ENCODE results near the gene TNS4.

TNS4 gene

GRCh38 chr17:40545660-40546059 lies 44.2 kb upstream of the TNS4 start:
- Histone ChIP-seq H3K4me3 (replicated peaks; ENCODE audit: insufficient read depth, low read length) (no peak overlapping the region), H3K27me3 (ENCODE audit: insufficient read depth, poor library complexity, severe bottlenecking) (no peaks in the 10 kb centered on the region), H3K27ac (replicated peaks) (no peak overlapping the region)
- no peak for TF ChIP-seq REST (IDR thresholded peaks at IDR 0.05; ENCODE audit: insufficient replicate concordance, low read depth)
- TF ChIP-seq POLR2AphosphoS5 (IDR thresholded peaks at IDR 0.05; ENCODE audit: low read depth), result no peak
- TF ChIP-seq GABPA (IDR thresholded peaks at IDR 0.05; ENCODE audit: low read depth), result no peak
- no peak for TF ChIP-seq SPI1 (IDR thresholded peaks at IDR 0.05; ENCODE audit: borderline replicate concordance, low read depth)
- TF ChIP-seq CTCF (IDR thresholded peaks at IDR 0.05; ENCODE audit: insufficient read depth, low read length), result no peak
- DNase-seq (ENCODE audit: low read depth in 1 of 2, low spot score in 1 of 2), result no peak

GRCh38 chr17:40542558-40543411 lies 41.4 kb upstream of the TNS4 start:
- no peak for DNase-seq (ENCODE audit: low read depth in 1 of 2, low spot score in 1 of 2)
- Histone ChIP-seq H3K4me3 (replicated peaks; ENCODE audit: insufficient read depth, low read length) (no peak overlapping the region), H3K27ac (replicated peaks) (no peak overlapping the region), H3K27me3 (ENCODE audit: insufficient read depth, poor library complexity, severe bottlenecking) (no peaks in the 10 kb centered on the region)
- TF ChIP-seq POLR2AphosphoS5 (IDR thresholded peaks at IDR 0.05; ENCODE audit: low read depth) (no peak), SPI1 (IDR thresholded peaks at IDR 0.05; ENCODE audit: borderline replicate concordance, low read depth) (no peak), REST (IDR thresholded peaks at IDR 0.05; ENCODE audit: insufficient replicate concordance, low read depth) (no peak), GABPA (IDR thresholded peaks at IDR 0.05; ENCODE audit: low read depth) (no peak), CTCF (IDR thresholded peaks at IDR 0.05; ENCODE audit: insufficient read depth, low read length) (no peak)

GRCh38 chr17:40541873-40542557 lies 40.6 kb upstream of the TNS4 start:
- DNase-seq (ENCODE audit: low read depth in 1 of 2, low spot score in 1 of 2), result no peak
- H3K4me3 ChIP-seq (replicated peaks; ENCODE audit: insufficient read depth, low read length), result no peak overlapping the region

More at GRCh38 chr17:40541873-40542557, 40.6 kb upstream of the TNS4 start:
- no peak for TF ChIP-seq SPI1 (IDR thresholded peaks at IDR 0.05; ENCODE audit: borderline replicate concordance, low read depth)
- no peak for TF ChIP-seq GABPA (IDR thresholded peaks at IDR 0.05; ENCODE audit: low read depth)
- no peak for TF ChIP-seq REST (IDR thresholded peaks at IDR 0.05; ENCODE audit: insufficient replicate concordance, low read depth)
- TF ChIP-seq POLR2AphosphoS5 (IDR thresholded peaks at IDR 0.05; ENCODE audit: low read depth), result no peak
- no peak overlapping the region for H3K27ac ChIP-seq (replicated peaks)
- H3K27me3 ChIP-seq (ENCODE audit: insufficient read depth, poor library complexity, severe bottlenecking), result no peaks in the 10 kb centered on the region

Measured in HL-60 (cell line).